Breast epithelium (tissue), 4 donors: ENCODE results near the gene KRTAP10-10. TPM values are rescaled to one million over a fixed set of nuclear protein-coding genes. Genes with fewer than 3 reads are reported as not detected.
"Not testable (repeated sequence)": the region's sequence is repeated elsewhere in the genome, so short reads cannot be mapped to it uniquely, and the experiment has no call there.

Experiments used
- DNase-seq, 2 donors: peaks; one replicate each; pipeline ENCODE4 v3.0.0-alpha.2; 2019; ENCODE audit warnings: low spot score in 2 of 2
- H3K27ac ChIP-seq, 2 donors: fragments of 200-600 bp; sonication (generic) in 1 of 2; one replicate each; pipeline ENCODE4 v1.5.1; 2016 to 2019; ENCODE audit warnings: mild to moderate bottlenecking in 1 of 2
- H3K27me3 ChIP-seq, 2 donors: fragments of 200-600 bp; sonication (generic) in 1 of 2; one replicate each; pipeline versions ENCODE4 v1.5.1 to v1.6.0; 2017 to 2019; ENCODE audit warnings: control low read depth in 1 of 2, mild to moderate bottlenecking in 1 of 2
- H3K36me3 ChIP-seq: fragments of 200-600 bp; one replicate; pipeline ENCODE4 v1.5.1; 2019
- H3K4me1 ChIP-seq, 2 donors: fragments of 200-600 bp; sonication (generic); one replicate each; pipeline ENCODE4 v1.5.1; 2016 to 2019; ENCODE audit warnings: control low read depth in 1 of 2
- H3K4me3 ChIP-seq, 3 donors: fragments of 200-600 bp; sonication (generic); 1 replicate in 2 of 3; 2 replicates in 1 of 3; pipeline ENCODE4 v1.5.1; 2016 to 2019; ENCODE audit warnings: mild to moderate bottlenecking in 3 of 3, moderate library complexity in 2 of 3
- H3K9me3 ChIP-seq, 2 donors: fragments of 200-600 bp; sonication (generic) in 1 of 2; one replicate each; pipeline ENCODE4 v1.5.1; 2016 to 2019; ENCODE audit warnings: control low read depth in 1 of 2
- CTCF ChIP-seq, 3 donors: fragments of 450-650 bp; IDR thresholded peaks; one replicate each; pipeline ENCODE4 v1.5.1; 2016 to 2017; ENCODE audit warnings: antibody characterized with exemption in 3 of 3, mild to moderate bottlenecking in 3 of 3, moderate library complexity in 3 of 3
- POLR2A ChIP-seq: fragments of 450-650 bp; IDR thresholded peaks from one replicate; pipeline ENCODE4 v1.6.1; 2016; ENCODE audit warnings: antibody characterized with exemption, mild to moderate bottlenecking, moderate library complexity
- POLR2AphosphoS5 ChIP-seq, 3 donors: sonication (generic); formaldehyde crosslinking; IDR thresholded peaks; one replicate each; pipeline ENCODE4 v1.6.1; 2017; ENCODE audit warnings: antibody characterized with exemption in 3 of 3
- intact Hi-C: fragments of 100-400 bp; cut with DNase I; formaldehyde crosslinking; loops from one replicate; pipeline ENCODE4 v1.15.1; 2023; ENCODE audit warnings: low total_unique reads
- total RNA-seq, 3 donors: library from RNA; depleted of rRNA; stranded (reverse); fragments of >200 nt; gene quantifications; one replicate each; pipeline ENCODE4 v1.1.0, GENCODE V29; 2016

KRTAP10-10 gene
- total RNA-seq, 3 donors from 2014 or later: not detected

- Histone ChIP-seq H3K27ac (no peak overlapping the region), H3K36me3 (no peaks in the 10 kb centered on the region), H3K9me3 (peaks cover 7 to 20% of the 10 kb centered on the region in 2 donors), H3K4me3 (no peak overlapping the region), H3K27me3 (peaks cover 0 to 28% of the 10 kb centered on the region in 2 donors), H3K4me1 (no peaks in the 10 kb centered on the region)
- intact Hi-C loops: loop anchor here (5.0 kb wide), 1 partner anchor 103 kb away; no protein-coding TSS in a partner anchor
- TF ChIP-seq POLR2AphosphoS5 (IDR thresholded peaks at IDR 0.05): no peak
- TF ChIP-seq CTCF (IDR thresholded peaks at IDR 0.05): no peak
- no peak for TF ChIP-seq POLR2A
- no peak for DNase-seq
Observed at GRCh38 chr21:44639331-44639655, 2.1 kb downstream of the KRTAP10-10 start.

- H3K27me3 ChIP-seq: peaks cover 0 to 28% of the 10 kb centered on the region in 2 donors
- no peak for DNase-seq
Observed at GRCh38 chr21:44640761-44641160, 3.6 kb downstream of the KRTAP10-10 start.

GRCh38 chr21:44643741-44644310, 6.7 kb downstream of the KRTAP10-10 start:
- no peak for TF ChIP-seq POLR2A
- TF ChIP-seq POLR2AphosphoS5 (IDR thresholded peaks at IDR 0.05): no peak
- TF ChIP-seq CTCF (IDR thresholded peaks at IDR 0.05): no peak
- intact Hi-C loops: no loop called here
- Histone ChIP-seq H3K9me3 (peaks cover 16 to 33% of the 10 kb centered on the region in 2 donors), H3K36me3 (no peaks in the 10 kb centered on the region), H3K27me3 (peaks cover 0 to 53% of the 10 kb centered on the region in 2 donors), H3K4me1 (no peaks in the 10 kb centered on the region), H3K4me3 (no peak overlapping the region), H3K27ac (no peak overlapping the region)
- no peak for DNase-seq

More at GRCh38 chr21:44640761-44641160, 3.6 kb downstream of the KRTAP10-10 start:
- peaks cover 16 to 33% of the 10 kb centered on the region in 2 donors for H3K9me3 ChIP-seq
- TF ChIP-seq POLR2AphosphoS5 (IDR thresholded peaks at IDR 0.05): no peak
- TF ChIP-seq POLR2A: no peak
- no peak for TF ChIP-seq CTCF (IDR thresholded peaks at IDR 0.05)
- no peaks in the 10 kb centered on the region for H3K36me3 ChIP-seq
- H3K27ac ChIP-seq: no peak overlapping the region
- intact Hi-C loops: no loop called here
- H3K4me1 ChIP-seq: no peaks in the 10 kb centered on the region
- H3K4me3 ChIP-seq: no peak overlapping the region

- DNase-seq: no peak
Observed at GRCh38 chr21:44644878-44645277, 7.7 kb downstream of the KRTAP10-10 start.

DNA sequence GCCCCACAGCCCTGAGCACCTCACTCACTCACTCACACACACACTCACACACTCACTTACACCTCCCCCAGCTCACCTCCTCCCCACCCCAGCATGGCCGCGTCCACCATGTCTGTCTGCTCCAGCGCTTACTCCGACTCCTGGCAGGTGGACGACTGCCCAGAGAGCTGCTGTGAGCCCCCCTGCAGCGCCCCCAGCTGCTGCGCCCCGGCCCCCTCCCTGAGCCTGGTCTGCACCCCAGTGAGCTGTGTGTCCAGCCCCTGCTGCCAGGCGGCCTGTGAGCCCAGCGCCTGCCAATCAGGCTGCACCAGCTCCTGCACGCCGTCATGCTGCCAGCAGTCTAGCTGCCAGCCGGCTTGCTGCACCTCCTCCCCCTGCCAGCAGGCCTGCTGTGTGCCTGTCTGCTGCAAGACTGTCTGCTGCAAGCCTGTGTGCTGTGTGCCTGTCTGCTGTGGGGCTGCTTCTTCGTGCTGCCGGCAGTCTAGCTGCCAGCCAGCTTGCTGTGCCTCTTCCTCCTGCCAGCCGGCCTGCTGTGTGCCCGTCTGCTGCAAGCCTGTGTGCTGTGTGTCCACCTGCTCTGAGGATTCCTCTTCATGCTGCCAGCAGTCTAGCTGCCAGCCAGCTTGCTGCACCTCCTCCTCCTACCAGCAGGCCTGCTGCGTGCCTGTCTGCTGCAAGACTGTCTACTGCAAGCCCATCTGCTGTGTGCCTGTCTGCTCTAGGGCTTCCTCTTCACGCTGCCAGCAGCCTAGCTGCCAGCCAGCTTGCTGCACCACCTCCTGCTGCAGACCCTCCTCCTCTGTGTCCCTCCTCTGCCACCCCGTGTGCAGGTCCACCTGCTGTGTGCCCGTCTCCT, 9.4 kb downstream of the KRTAP10-10 start, which contains the start of gene KRTAP10-11:
KRTAP10-11 (plus strand) TSS at position 49 of the 856 bp plus-strand sequence; CDS start at position 94, 45 bp downstream.
- H3K4me1 ChIP-seq, intact Hi-C loops, H3K4me3 ChIP-seq, DNase-seq, H3K27ac ChIP-seq, H3K36me3 ChIP-seq: not testable (repeated sequence)
- Histone ChIP-seq H3K27me3 (peaks cover 0 to 34% of the 10 kb centered on the region in 2 donors), H3K9me3 (peaks cover 16 to 24% of the 10 kb centered on the region in 2 donors)

More at GRCh38 chr21:44644878-44645277, 7.7 kb downstream of the KRTAP10-10 start:
- Histone ChIP-seq H3K27me3 (peaks cover 0 to 50% of the 10 kb centered on the region in 2 donors), H3K9me3 (peaks cover 16 to 33% of the 10 kb centered on the region in 2 donors), H3K4me3 (no peak overlapping the region), H3K36me3 (no peaks in the 10 kb centered on the region), H3K4me1 (no peaks in the 10 kb centered on the region), H3K27ac (no peak overlapping the region)
- TF ChIP-seq POLR2A: no peak
- no peak for TF ChIP-seq POLR2AphosphoS5 (IDR thresholded peaks at IDR 0.05)
- no peak for TF ChIP-seq CTCF (IDR thresholded peaks at IDR 0.05)
- intact Hi-C loops: no loop called here
